Inflammatory macrophage (primary cell): ENCODE measurements around the gene ITGA5.
A peak's percentile ranks its signal among the peaks of the same experiment; 100 is the strongest.

ENCODE experiments used
- DNase-seq, 2 donors: peaks; one replicate each; pipeline ENCODE4 v3.0.0-alpha.2; 2020 to 2022

Gene ITGA5

DNA sequence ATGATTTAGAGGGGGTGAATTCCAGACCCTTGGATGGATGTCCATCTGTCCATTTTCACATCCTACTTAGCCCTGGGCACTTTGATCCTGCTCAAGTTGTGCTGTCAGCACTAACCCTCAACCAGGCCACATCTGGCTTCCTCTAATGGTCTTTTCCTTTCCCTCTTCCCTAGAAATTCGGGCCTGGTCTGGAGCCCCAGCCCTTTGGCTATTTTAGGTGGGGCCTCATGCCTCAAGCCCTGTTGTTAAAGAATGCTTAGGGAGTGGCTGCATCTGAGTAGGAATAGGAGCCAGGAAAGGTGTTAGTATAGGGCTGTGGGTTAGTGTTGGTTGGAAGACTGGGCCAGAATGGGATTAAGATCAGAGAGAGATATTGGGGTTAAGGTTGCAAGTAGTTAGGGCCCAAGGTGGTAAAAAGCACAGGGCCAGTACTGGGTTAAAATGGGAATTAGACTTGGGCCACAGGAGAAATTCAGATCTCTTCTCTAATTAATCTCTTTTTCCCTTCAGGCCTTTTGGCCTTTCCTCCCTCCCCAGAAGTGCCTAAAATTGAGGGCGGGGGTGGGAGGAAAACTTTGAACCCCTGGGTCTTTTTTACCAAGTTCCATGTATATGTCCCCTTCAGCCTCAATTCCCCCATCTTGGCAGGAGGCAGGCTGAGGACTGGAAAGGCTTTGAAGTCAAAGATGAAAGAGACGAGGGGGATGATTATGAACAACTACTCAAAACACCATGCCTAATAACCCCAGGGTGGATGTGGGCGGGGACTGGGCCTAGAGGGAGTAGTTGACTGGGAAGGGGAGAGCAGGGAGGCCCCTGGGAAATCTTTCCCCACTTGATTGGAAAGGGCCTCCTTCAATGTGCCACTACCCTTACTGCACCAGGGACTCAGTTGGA is 30.6 kb downstream of the ITGA5 start:
- no peak for DNase-seq

DNA sequence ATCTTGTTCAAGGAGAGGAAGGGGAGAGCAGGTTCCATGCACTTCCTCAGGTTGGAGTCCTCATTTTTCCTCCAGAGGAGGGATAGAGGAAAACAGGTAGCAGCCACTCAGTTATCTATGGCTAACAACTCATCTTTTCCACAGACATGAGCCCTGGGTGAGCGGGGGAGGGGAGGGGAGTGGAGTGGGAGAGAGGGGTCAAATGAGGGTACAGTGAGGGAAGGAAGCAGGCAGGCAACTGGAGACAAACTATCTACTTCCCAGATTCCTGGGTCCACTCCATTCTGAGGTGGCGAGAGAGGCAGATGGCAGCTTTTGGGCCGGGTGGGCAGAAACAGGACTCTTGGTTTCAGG is 32.0 kb downstream of the ITGA5 start:
- no peak for DNase-seq

DNA sequence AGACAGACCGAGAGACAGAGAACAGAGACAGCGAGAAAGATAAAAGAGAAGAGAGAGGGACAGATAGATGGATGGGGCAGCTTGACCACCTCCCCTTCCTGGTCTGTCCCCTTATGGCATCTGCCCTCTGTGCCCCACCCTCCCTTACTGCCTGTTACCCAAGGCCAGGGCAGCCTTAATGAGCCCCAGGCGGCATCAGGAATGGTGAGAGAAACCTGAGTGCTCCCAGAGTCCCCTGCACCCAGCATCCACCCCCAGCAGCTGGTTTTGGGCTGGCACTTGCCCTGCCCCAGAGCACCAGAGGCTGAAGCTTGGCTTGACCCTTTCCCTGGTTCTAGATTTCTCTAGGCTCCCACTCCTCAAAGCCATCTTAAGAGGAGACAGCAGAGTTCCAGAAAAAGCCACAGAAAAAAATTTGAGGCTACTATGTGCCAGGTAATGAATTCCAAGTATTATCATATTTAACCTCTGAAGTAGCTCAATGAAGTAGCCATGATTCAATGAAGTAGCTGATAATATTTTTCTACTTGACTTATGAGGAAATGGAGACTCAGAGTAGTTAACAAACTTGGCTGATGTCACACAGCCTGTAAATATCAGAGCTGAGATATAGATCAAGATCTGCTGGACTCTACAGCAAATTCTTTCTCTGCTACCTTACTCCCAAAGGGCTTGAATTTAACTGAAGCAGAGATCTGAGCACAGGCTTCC is 32.5 kb downstream of the ITGA5 start:
- no peak for DNase-seq

DNA sequence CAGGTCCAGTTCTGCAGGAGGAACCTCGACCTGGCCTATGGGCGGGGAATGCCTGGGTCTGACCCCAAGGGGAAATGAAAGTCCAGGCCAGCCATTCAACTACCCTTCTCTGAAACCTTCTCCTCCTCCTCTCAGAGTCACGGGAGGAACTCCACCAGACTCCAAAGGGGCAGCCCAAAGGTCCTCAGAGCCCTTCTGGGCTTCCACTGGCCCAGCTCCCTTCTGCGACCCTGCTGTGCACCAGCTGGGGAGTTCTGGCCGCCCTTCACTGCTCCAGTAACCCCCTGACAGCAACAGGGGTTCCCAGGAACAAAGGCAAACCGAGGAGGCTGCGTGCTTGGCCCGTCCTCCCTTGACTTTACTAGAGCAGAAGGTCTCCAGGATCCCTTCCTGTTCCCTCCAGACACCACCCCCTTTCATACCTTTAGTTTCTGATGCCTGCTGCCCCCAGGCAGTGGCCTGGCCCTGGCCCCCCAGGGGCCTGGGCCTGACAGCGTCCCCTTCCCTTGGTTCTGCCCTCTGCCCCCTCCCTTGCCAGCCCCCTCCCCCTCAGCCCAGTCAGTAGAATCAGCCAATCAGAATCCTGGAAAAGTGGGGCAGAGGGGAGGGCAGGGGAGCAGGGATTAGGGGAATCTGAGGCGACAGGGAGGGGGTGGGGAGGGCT is 33.7 kb downstream of the ITGA5 start:
- peak; percentile 82 to 85 for DNase-seq

DNA sequence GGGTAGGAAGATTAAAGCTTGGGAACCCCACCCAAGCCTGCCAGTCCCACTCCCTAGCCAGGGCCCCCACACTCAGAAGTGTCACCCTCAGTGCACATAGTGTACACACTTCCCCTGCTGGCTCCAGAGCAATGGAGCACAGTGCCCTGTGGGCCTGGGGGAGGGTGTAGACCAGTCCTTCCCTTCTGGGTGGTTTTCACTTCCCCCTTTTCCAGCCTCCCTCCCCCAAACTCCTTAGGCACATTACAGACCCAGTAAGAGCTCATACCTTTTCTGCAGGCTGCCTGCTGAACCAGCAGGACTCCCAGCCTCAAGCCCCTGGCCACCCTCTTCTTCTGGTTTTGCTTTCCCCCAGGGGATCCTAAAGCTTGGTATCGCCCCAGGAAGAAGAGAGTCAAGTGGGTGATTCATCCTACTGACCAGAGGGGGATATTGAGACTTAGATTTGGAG is 34.5 kb downstream of the ITGA5 start, which contains the start of gene ZNF385A:
ZNF385A (minus strand) TSS at position 143 of the 451 bp plus-strand sequence. CDS start 219 bp downstream, outside the sequence.
- DNase-seq = peak; percentile 94 to 95

DNA sequence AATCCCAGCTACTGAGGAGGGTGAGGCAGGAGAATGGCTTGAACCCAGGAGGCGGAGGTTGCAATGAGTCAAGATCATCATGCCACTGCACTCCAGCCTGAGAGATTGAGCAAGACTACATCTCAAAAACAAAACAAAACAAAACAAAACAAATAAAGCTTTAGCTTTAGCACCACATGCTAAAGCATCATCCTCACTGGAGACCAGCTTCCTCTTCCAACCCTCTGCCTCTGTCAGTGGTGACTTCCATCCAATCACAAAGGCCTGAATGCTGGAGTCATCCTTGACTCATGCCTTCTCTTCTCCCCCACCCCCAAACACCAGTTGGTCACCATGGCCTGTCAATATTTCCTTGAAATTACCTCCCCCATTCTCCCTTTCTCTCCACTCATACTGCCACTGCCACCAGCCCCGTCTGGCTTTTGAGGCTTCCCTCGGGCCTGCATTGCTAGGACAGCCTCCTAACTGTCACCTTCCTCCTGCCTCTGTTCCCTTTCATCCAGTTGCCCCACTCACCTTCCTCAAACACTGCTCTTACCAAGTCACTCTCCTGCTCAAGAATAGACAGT is 35.9 kb downstream of the ITGA5 start:
- peak; percentile 97 to 98 for DNase-seq

DNA sequence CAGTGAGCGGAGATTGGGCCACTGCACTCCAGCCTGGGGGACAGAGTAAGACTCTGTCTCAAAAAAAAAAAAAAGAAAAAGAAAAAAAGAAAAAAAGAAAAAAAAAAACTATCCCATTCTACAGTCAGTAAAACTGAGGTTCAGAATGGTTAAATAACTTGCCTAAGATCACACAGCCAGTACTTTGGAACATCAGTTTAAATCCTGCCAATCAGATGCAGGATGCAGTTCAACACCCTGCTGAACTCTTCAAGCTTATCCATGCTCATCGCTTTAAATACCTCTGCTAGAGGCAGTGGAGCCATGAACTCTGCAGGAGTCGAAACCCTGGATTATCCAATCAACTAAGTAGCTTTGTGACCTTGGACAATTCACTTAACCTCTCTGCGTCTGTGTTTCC is 37.9 kb downstream of the ITGA5 start:
- no peak for DNase-seq

DNA sequence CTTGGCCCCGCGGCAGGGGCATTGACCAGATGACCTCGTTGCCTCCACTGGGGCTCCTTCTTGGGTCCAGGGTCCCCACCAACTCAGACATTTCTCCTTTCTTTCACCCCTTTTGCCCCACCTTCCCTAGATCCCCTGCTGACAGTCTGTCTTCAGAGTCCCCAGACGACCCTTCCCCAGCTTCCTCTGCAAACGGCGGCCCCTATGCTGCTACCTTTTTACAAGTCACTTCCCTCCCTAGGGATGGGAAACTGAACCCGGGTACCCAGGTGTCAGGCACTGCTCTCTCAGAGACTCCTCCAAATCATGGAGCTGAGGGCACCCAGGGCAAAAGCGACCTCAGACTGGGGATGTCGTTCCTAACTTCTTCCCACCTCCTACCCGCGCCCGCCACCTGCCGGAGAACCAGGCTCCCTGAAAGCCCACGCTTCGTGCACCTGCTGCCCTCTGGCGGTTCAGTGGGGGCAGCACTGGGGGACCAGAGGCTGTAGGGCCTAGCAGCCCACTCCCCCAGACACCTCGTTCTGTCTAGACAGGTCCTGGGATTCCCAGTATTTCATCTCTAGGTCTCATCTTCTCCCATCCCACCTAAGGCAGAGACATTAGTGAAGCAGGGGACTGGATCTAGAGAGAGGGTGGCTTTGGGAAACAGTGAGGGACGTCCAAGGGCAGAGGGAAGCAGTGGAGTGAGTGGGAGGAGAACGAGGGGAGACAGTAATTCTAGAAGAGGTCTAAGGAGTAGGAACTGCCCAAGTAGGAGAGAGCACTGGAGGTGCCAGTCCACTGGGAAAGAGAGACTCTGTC is 39.5 kb downstream of the ITGA5 start:
- peak; percentile 80 to 82 for DNase-seq

DNA sequence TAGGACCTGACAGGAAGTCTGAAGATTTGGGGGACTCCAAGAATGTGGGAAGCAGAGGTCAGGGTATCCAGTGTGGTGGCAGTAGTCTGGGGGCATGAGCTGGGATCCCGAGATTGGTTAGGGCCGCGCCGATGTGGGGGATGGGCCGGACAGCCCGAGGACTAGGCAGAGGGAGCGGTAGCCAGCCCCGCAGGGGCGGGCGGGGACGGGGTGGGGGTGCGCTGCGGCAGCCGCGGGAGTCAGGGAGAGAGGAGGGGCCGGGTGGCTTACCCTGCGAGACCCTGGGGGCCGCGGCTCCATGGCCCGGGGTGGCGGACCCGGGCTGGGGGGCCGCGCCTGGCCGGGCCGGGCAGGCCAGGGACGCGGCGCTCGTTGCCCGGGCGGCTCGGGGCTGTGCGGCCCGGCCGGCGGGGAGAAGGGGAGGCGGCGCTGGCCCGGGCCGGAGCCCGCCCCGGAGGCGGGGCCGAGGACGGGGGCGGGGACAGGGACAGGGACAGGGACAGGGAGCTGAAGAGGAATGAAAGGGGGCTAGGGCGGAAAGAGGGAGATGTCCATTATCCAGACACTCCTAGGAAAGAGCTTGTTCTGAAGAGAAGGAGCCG is 40.2 kb downstream of the ITGA5 start:
- DNase-seq = no peak

DNA sequence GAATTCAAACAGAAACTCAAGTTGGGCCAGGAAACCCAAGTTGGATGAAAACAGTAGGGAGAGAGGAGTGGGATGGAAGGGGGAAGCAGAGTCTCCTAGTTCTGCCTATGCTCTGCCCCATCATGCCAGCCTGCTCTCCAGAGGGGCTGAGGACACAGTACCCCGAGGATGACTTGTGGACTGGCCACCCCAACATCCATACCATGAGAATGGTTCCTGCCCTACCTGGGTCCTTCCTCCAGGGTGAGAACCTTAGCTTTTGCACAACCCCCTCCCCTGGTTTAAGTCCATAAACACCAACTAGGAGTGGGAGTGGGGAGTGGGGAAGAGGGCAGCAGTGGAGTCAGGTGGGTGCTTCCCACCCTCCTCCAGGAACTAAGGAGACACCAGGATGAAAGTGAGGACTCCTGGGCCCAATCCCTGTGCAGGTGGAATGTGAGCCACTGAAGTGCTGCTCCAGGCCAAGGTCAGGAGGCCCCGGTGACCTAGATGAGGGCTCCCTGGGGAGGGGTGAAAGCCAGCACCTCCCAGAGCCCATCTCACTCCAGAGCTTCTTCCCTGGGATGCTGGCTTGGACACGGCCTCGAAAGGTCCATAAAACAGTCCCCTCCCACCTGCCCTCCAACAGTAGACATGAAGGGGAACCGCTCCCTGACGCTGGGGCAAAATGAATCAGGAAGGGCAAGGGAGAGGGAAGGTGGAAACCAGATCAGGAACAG is 41.1 kb downstream of the ITGA5 start:
- no peak for DNase-seq

DNA sequence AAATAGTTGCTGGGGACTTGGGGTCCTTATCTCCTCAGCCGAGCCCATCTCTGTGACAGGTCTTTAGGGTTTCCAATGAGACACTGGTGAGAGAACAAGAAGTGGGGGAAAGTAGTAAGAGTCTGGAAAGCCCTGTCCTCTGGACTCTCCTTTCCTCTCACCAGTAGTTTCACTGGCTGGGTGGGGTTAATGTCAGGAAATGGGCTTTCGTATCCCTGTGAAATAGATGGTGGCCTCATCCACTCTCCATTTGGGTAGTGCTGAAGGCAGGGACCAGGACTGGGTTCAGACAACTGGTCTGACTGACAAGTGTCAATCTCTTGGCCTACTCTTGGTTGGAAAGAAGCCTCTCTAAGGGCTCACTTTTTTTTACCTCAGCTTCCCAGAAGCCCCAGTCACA is 42.1 kb downstream of the ITGA5 start:
- DNase-seq = no peak

DNA sequence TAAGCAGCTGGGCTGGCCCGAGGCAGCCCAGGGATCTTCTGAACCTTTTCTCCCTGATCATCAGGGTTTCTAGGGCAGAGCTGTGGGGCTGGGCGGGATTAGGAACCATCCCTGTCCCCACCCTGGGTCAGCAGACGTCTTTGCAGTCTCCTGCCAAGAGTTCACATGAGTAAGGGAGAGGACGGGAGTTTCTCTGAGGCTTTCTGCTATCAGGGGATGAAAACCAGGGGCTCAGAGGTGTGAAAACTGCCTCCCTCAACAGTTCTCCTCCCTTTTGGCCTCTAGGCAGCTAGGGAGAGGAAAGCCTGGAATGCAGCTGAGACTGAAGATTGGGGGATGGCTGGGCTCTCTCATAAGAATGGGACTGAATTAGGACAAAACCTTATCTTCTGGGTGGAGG is 42.5 kb downstream of the ITGA5 start:
- DNase-seq = no peak

DNA sequence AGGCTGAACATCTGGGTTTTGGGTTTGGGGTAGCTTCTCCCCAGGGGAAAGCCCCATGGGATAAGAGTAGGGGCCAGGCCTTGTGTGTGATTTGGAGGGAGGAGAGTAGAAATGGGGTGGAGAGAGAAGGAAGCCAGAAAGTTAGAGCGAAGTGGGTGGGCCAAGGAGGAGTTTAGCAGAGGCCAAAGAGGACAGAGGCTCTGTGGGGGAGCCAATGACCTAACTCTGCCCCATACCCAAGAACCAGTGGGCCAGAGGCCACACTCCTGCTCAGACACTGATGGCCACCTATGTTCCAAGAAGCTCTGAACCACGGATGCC is 43.8 kb downstream of the ITGA5 start:
- DNase-seq = no peak

DNA sequence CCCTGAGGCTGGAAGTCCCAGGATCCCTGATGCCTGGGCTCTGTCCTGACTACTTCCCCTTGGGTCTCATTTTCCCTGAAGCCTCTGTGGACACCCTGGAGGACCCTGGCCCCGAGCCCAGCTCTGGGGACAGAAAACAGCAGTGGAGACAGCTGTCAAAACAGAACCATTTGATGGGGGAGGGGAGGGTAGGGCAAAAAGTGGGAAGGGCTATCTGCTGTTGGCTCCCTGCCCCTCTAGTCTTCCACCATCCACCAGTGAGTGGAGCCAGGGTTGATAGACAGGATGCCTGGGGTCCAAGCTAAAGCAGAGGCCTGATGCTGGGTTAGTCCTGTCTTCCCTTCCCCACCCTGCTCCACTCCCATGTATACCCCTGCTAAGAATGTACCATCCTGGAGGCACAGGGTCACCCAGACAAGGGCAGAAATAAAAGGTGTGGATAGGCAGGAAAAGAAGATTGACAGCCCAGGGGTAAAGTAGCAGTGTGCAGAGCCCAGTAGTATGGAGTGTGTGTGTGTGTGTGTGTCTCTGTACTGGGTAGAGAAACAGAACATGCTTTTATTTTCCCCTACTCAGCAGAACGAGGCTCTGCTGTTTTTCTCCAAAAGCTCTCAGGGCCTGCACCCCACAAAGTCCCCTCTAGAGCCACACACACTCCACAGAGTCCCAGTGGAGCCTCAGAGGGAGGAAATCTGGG is 44.4 kb downstream of the ITGA5 start:
- DNase-seq = no peak

DNA sequence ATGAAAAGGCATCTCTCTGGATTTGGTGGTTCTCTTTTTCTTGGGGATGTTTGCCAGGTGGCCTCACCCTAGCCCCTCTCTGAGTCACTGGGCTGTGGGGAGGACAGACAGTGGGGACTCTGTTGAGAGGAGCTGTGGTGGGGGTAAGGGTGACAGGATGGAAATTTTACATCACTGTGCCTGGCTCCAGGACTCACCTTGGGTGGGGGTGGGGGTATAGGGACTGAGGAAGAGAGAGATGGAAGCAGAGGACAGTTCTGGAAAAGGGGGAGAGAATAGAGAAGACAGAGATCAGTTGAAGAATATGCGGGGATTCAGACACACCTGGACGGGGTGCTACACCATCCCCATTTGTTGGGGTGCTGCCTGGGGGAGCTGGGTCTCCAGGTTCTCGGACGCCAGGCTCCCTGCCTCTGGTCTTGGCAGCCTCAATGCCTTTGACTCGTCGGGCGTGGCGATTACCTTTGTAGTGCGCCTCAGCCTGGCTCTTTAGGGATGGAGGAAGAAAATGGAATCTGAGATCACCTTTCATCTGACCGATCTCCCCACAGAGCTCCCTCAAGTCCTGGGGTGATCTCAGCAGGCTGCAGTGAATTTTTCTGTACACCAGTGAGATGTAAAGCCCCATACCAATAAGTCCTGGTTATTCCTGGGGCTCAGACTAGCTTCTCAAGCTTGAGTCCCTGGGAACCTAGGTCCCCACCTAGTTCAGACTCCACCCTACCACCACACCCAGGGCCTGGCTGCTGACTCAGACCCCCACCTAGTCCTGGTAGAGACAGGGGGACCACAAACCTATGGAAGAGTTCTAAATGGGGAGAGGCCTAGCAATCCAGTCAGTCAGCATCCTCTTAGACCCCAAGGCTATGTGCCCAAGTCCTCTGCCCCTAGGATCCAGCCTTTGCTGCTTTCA is 45.2 kb downstream of the ITGA5 start:
- DNase-seq = no peak

DNA sequence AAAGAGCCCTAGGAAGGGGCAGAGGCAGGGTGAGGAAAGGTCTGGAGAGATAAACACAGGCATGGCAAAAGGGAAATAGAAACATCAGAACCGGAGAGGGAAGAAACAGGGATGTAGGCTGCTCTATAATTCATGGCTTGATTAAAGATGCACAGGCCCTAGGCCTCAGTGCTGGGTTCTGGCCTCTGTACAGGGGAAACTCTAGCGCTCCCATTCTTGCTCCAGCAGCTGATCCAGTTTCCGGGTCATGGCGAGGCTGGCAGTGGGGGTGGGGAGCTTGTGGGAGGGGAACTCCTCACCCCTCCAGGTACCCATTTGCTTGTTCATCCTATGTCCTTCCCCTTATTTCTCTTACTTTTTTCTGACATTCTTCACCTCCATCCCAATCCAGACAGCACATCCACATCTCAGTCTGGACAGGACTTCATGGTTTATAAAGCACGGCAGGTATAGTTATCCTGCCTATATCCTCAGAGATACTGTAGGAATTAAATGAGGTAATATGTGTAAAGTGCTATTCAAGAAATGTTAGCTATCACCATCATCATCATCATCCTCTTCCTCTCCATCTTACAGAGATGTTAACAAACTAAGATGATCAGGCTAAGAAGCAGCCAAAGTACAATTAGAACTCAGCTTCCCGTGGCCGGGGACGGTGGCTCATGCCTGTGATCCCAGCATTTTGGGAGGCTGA is 46.8 kb downstream of the ITGA5 start:
- no peak for DNase-seq

DNA sequence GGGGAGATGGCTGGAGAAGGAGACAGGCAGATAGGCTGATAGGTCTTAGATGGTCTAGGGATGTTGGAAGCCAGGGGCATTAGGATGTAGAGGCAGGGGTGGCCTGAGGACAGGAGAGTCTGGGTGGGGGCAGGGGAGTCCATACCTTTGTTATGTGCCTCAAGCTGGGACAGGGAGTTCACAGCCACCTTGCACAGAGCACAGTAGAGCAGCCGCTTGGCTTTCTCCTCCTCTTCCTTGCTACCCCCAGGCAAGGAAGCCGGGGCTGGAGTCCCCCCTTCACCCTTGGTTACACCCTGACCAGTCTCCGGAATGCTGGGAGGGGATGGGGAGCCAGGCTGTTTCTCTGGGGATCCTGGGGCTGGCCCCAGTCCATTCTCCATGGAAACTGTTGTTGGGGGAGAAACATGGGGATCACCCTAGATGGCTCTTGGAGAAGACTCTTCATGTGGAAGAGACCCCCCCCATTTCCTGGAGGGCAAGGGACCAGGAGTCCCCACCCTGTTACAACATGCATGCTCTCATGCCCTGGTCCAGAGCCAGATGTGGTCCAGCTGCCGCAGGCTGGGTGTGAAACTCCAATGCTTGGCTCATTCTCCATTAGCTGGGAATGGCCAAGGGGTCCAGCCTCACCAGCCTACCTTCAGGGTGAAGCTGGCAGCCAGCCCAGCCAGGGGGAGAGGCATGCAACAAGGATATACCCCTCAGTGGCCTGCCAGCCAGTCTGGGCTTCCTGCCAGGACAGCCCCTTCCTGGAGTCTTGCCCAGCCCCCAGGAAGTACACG is 47.5 kb downstream of the ITGA5 start:
- DNase-seq = no peak

DNA sequence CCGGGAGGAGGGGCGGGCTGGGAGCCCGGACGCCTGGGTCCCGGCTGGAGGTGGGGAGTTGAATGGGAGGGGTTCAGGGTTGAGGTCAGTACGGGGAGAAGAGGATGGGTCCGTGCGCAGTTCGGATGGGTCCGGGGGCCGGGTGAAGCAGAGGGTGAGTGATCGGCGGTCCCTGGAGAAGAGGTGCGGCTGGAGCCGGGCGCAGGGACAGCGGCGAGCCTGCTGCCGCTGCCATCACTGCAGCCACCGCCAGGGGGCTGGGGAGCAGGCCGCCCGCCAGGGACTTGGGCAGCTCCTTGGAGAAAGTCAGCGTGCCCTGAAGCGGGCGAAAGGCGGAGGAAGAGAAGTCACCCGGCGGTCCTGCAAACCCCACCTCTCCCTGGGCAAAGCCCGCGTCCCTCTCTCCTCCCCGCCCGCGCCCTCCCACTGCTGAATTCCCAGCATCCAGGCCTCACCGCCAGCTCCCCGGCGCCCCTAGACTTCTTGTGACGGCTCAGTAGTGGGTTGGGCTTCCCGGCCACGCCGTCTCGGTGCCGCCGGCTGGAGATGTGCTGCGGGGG is 48.8 kb downstream of the ITGA5 start:
- peak; percentile 46 to 47 for DNase-seq
